HCT116 (cell line): ENCODE data around the gene PLCB1. TPM values are rescaled to one million over a fixed set of nuclear protein-coding genes. Genes with fewer than 3 reads are reported as not detected.

Experiments used
- ATAC-seq: fragments of 200-7000 bp; cut with Tn5 transposase; 2 replicates; pipeline ENCODE4 v1.9.1; 2020; ENCODE audit warnings: mild to moderate bottlenecking, moderate library complexity
- BruUV-seq: library from RNA; stranded (reverse); fragments of 400-500 nt; replicated peaks from 2 replicates; lab custom pipeline; 2021; lab: Mats Ljungman, UMichigan
- CTCF ChIA-PET: fragments of 300-600 bp; sonication (Branson Sonifier 250); formaldehyde crosslinking; loops from one replicate; lab custom pipeline; 2021; ENCODE audit warnings: antibody characterized with exemption; lab: Charles Lee
- POLR2A ChIA-PET: fragments of 300-600, 350-600 bp; sonication (Branson Sonifier 250); formaldehyde crosslinking; loops from one replicate; lab custom pipeline; 2021; ENCODE audit warnings: antibody characterized with exemption; lab: Charles Lee
- RAD21 ChIA-PET, 2 experiments: fragments of 300-600 bp; sonication (Branson Sonifier 250); formaldehyde crosslinking; loops; one replicate each; lab custom pipeline; 2023; ENCODE audit warnings: low total read pairs in 2 of 2; ENCODE audit not compliant: uncharacterized antibody in 2 of 2, unreplicated experiment in 2 of 2, low non-redundant PET in 1 of 2; lab: Charles Lee
- DNase-seq: peaks from one replicate; pipeline ENCODE4 v3.0.0-alpha.2; 2010; ENCODE audit warnings: low read depth, low spot score
- H2AFZ ChIP-seq: fragments of 200-600 bp; shearing (Covaris generic), sonication (generic); 2 replicates; pipeline ENCODE4 v1.6.1; 2017; ENCODE audit warnings: low read depth, mixed run types, mixed read lengths, antibody characterized with exemption, low read length; ENCODE audit not compliant: poor library complexity, severe bottlenecking
- H3K27ac ChIP-seq: 2 replicates; pipeline ENCODE4 v1.5.1; 2012; ENCODE audit warnings: low read depth, low read length
- H3K27me3 ChIP-seq: fragments of 200-600 bp; sonication (generic); 2 replicates; pipeline ENCODE4 v1.6.1; 2016; ENCODE audit warnings: mixed run types, low read length, mixed read lengths; ENCODE audit not compliant: insufficient read depth
- H3K36me3 ChIP-seq, 2 experiments: fragments of 200-500 bp in 1 of 2; fragments of 200-600 bp in 1 of 2; sonication (Bioruptor generic) in 1 of 2; sonication (generic) in 1 of 2; 2 replicates each; pipeline versions ENCODE4 v1.5.1 to v1.6.1; 2014 to 2016; ENCODE audit warnings: low read length in 2 of 2, inconsistent platforms in 1 of 2, mixed read lengths in 1 of 2, mixed run types in 1 of 2; ENCODE audit not compliant: insufficient read depth in 2 of 2, control insufficient read depth in 1 of 2
- H3K4me1 ChIP-seq, 2 experiments: fragments of 200-600 bp in 1 of 2; sonication (generic) in 1 of 2; 2 replicates each; pipeline versions ENCODE4 v1.5.1 to v1.6.1; 2012 to 2017; ENCODE audit warnings: low read length in 2 of 2, inconsistent platforms in 1 of 2, mild to moderate bottlenecking in 1 of 2, mixed read lengths in 1 of 2, mixed run types in 1 of 2, moderate library complexity in 1 of 2; ENCODE audit not compliant: insufficient read depth in 2 of 2, control insufficient read depth in 1 of 2
- H3K4me2 ChIP-seq: fragments of 200-600 bp; sonication (generic); 2 replicates; pipeline ENCODE4 v1.6.1; 2017; ENCODE audit warnings: mixed run types, low read length, mixed read lengths
- H3K4me3 ChIP-seq, 2 experiments: fragments of 200-600 bp in 1 of 2; sonication (generic) in 1 of 2; replicated peaks in 1 of 2; 2 replicates each; pipeline ENCODE4 v1.5.1; 2011 to 2016; ENCODE audit warnings: low read length in 2 of 2, control low read depth in 1 of 2, low read depth in 1 of 2, mild to moderate bottlenecking in 1 of 2, mixed read lengths in 1 of 2, mixed run types in 1 of 2
- H3K79me2 ChIP-seq: fragments of 200-600 bp; sonication (generic); 2 replicates; pipeline ENCODE4 v1.6.1; 2017; ENCODE audit warnings: mild to moderate bottlenecking, mixed run types, low read length, moderate library complexity, mixed read lengths; ENCODE audit not compliant: insufficient read depth
- H3K9ac ChIP-seq: fragments of 200-600 bp; sonication (generic); 2 replicates; pipeline ENCODE4 v1.6.1; 2016; ENCODE audit warnings: low read length, mixed read lengths
- H3K9me2 ChIP-seq: fragments of 200-600 bp; sonication (generic), shearing (Covaris generic); 2 replicates; pipeline ENCODE4 v1.6.1; 2017; ENCODE audit warnings: mixed run types, mild to moderate bottlenecking, moderate library complexity; ENCODE audit not compliant: insufficient read depth
- H3K9me3 ChIP-seq, 2 experiments: fragments of 200-500 bp in 1 of 2; fragments of 200-600 bp in 1 of 2; sonication (Bioruptor generic) in 1 of 2; sonication (generic) in 1 of 2; 2 replicates each; pipeline ENCODE4 v1.6.1; 2014 to 2017; ENCODE audit warnings: low read length in 2 of 2, mixed read lengths in 2 of 2, inconsistent platforms in 1 of 2, low read depth in 1 of 2, mild to moderate bottlenecking in 1 of 2, mixed run types in 1 of 2, moderate library complexity in 1 of 2; ENCODE audit not compliant: control insufficient read depth in 1 of 2, insufficient read depth in 1 of 2
- H4K20me1 ChIP-seq: fragments of 200-600 bp; sonication (generic), shearing (Covaris generic); 2 replicates; pipeline ENCODE4 v1.6.1; 2017; ENCODE audit warnings: mixed run types, mild to moderate bottlenecking, moderate library complexity; ENCODE audit not compliant: insufficient read depth
- CBX3 ChIP-seq: IDR thresholded peaks from 2 replicates; pipeline ENCODE4 v1.6.1; 2012; ENCODE audit warnings: low read depth
- CEBPB ChIP-seq: IDR thresholded peaks from 2 replicates; pipeline ENCODE4 v1.6.1; 2012; ENCODE audit warnings: low read depth
- EGR1 ChIP-seq: IDR thresholded peaks from 2 replicates; pipeline ENCODE4 v1.6.1; 2012; ENCODE audit warnings: low read depth
- ELF1 ChIP-seq: IDR thresholded peaks from 2 replicates; pipeline ENCODE4 v1.6.1; 2012; ENCODE audit warnings: low read depth, borderline replicate concordance
- EZH2phosphoT487 ChIP-seq: fragments of 200-600 bp; IDR thresholded peaks from 2 replicates; pipeline ENCODE4 v1.6.1; 2018; ENCODE audit warnings: antibody characterized with exemption, borderline replicate concordance
- FOSL1 ChIP-seq: IDR thresholded peaks from 2 replicates; pipeline ENCODE4 v1.6.1; 2012; ENCODE audit warnings: low read depth
- JUND ChIP-seq: IDR thresholded peaks from 2 replicates; pipeline ENCODE4 v1.6.1; 2012
- POLR2A ChIP-seq: IDR thresholded peaks from 2 replicates; pipeline ENCODE4 v1.7.0; 2011; ENCODE audit warnings: borderline replicate concordance; ENCODE audit not compliant: insufficient read depth, insufficient read length; ENCODE audit errors: extremely low read depth
- POLR2AphosphoS5 ChIP-seq: IDR thresholded peaks from 2 replicates; pipeline ENCODE4 v1.6.1; 2011; ENCODE audit warnings: mild to moderate bottlenecking, low read depth, low read length, moderate library complexity
- RAD21 ChIP-seq: IDR thresholded peaks from 2 replicates; pipeline ENCODE4 v1.6.1; 2012; ENCODE audit warnings: low read depth, mild to moderate bottlenecking
- SIN3A ChIP-seq: IDR thresholded peaks from 2 replicates; pipeline ENCODE4 v1.6.1; 2012; ENCODE audit warnings: low read depth
- SP1 ChIP-seq: IDR thresholded peaks from 2 replicates; pipeline ENCODE4 v1.6.1; 2012; ENCODE audit warnings: low read depth
- SRF ChIP-seq: IDR thresholded peaks from 2 replicates; pipeline ENCODE4 v1.6.1; 2012; ENCODE audit warnings: low read depth
- YY1 ChIP-seq: IDR thresholded peaks from 2 replicates; pipeline ENCODE4 v1.6.1; 2011; ENCODE audit warnings: low read length, low read depth, moderate library complexity, mild to moderate bottlenecking; ENCODE audit not compliant: insufficient replicate concordance; ENCODE audit errors: extremely low read depth
- ZFX ChIP-seq: fragments of 450-650 bp; IDR thresholded peaks from 2 replicates; pipeline ENCODE4 v1.6.1; 2017
- intact Hi-C: fragments of 100-400 bp; cut with micrococcal nuclease; formaldehyde crosslinking; loops from 2 replicates; pipeline ENCODE4 v1.10.0; 2022
- total RNA-seq: library from RNA; stranded (reverse); gene quantifications from one replicate; pipeline ENCODE4 v1.2.1, GENCODE V29; 2021; ENCODE audit not compliant: unreplicated experiment
- TF ChIP-seq, protein P1 (sequence below): IDR thresholded peaks from 2 replicates; pipeline ENCODE4 v1.6.1; 2012
- TF ChIP-seq, protein P2 (sequence below): IDR thresholded peaks from 2 replicates; pipeline ENCODE4 v1.6.1; 2012; ENCODE audit warnings: low read depth

PLCB1 gene
- total RNA-seq, 1 experiment from 2014 or later: 15.8 TPM

GRCh38 chr20:8375898-8376297 is 243.8 kb downstream of the PLCB1 start:
- Histone ChIP-seq H3K36me3 (no peaks in the 10 kb centered on the region), H3K4me2 (no peak overlapping the region), H2AFZ (no peak overlapping the region), H3K27me3 (no peaks in the 10 kb centered on the region)
- no peak for TF ChIP-seq SIN3A
- TF ChIP-seq POLR2A: no peak
- no peak for TF ChIP-seq SP1
- no peak for TF ChIP-seq POLR2AphosphoS5
- TF ChIP-seq ZFX: no peak
- TF ChIP-seq RAD21: no peak
- TF ChIP-seq SRF: no peak
- TF ChIP-seq CEBPB: no peak
- no peak for TF ChIP-seq EGR1
- TF ChIP-seq EZH2phosphoT487: no peak
- TF ChIP-seq YY1: no peak
- TF ChIP-seq ELF1: no peak
- TF ChIP-seq FOSL1: no peak
- no peak for TF ChIP-seq CBX3
- TF ChIP-seq, protein P1, sequence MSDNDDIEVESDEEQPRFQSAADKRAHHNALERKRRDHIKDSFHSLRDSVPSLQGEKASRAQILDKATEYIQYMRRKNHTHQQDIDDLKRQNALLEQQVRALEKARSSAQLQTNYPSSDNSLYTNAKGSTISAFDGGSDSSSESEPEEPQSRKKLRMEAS: no peak
- TF ChIP-seq JUND: no peak
- TF ChIP-seq, protein P2, sequence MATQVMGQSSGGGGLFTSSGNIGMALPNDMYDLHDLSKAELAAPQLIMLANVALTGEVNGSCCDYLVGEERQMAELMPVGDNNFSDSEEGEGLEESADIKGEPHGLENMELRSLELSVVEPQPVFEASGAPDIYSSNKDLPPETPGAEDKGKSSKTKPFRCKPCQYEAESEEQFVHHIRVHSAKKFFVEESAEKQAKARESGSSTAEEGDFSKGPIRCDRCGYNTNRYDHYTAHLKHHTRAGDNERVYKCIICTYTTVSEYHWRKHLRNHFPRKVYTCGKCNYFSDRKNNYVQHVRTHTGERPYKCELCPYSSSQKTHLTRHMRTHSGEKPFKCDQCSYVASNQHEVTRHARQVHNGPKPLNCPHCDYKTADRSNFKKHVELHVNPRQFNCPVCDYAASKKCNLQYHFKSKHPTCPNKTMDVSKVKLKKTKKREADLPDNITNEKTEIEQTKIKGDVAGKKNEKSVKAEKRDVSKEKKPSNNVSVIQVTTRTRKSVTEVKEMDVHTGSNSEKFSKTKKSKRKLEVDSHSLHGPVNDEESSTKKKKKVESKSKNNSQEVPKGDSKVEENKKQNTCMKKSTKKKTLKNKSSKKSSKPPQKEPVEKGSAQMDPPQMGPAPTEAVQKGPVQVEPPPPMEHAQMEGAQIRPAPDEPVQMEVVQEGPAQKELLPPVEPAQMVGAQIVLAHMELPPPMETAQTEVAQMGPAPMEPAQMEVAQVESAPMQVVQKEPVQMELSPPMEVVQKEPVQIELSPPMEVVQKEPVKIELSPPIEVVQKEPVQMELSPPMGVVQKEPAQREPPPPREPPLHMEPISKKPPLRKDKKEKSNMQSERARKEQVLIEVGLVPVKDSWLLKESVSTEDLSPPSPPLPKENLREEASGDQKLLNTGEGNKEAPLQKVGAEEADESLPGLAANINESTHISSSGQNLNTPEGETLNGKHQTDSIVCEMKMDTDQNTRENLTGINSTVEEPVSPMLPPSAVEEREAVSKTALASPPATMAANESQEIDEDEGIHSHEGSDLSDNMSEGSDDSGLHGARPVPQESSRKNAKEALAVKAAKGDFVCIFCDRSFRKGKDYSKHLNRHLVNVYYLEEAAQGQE: no peak
- TF ChIP-seq, all 23 proteins: peak for 0
- no TSS peak for BruUV-seq
- Histone ChIP-seq H3K27ac (no peak overlapping the region), H3K4me3 (no peak overlapping the region), H3K4me1 (no peaks in the 10 kb centered on the region), H3K9me3 (no peaks in the 10 kb centered on the region), H3K9ac (no peak overlapping the region), H3K79me2 (no peaks in the 10 kb centered on the region), H3K9me2 (no peaks in the 10 kb centered on the region), H4K20me1 (no peaks in the 10 kb centered on the region)
- ChIA-PET CTCF (no interaction called here), POLR2A (no interaction called here), RAD21 (no interaction called here)
- intact Hi-C loops: no loop called here
- no peak for DNase-seq
- no peak for ATAC-seq
